ENCODE results near the gene PCIF1. TPM values are rescaled to one million over a fixed set of nuclear protein-coding genes. Genes with fewer than 3 reads are reported as not detected.

PCIF1 gene
- total and polyA plus RNA-seq, 9 of the 15 experiments (the other 6 are each of a cell fraction or from before 2014, with no cell fraction given) = 5.8 to 29.4 (median 11.3) TPM

DNA sequence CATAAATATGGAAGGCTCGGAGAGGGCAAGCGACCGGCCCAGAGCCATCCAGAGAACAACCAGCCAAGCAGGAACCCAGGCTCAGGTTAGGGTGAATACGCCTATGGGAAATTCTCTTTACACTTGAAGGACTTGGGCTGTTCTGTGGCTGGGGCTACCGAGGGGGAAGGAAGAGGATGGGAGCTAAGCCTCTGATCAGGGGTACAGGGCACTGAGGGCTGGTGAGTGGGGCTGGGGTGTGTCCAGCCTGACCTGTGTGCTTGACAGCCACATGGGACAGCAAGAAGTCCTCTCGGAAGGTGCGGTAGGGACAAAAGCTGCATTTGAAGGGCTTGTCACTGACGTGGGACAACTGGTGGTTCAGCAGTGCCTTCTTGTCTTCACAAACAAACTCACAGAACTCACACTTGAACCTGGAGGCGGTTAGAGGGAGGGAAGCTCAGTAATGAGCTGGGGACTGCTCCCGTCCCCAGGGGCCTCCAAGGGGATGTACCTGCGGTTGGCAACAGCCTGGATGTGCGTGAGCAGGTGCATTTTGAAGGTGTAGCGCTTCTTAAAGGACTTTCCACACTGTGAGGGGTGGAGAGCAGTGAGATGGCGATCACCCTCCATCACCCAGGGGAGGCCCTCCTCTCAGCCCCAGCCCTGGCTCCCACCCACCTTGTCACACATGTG lies 25.6 kb downstream of the PCIF1 start:
- no peak for FAIRE-seq
- WGBS (ENCODE audit: insufficient coverage, low coverage, missing lambda C conversion rate) = 93% methylated on average over 13 of the region's 14 CpGs
- in situ Hi-C loops (cut with MboI) = loop anchor here (5.0 kb wide), 1 partner anchor 163 kb away; no protein-coding TSS in a partner anchor
- Histone ChIP-seq H3K4me3 (no peak overlapping the region), H3K9me1 (ENCODE audit: control insufficient read depth, insufficient read depth, low read length) (no peaks in the 10 kb centered on the region), H4K20me1 (replicated peaks; ENCODE audit: control insufficient read depth, insufficient read depth, low read length) (peaks cover 6% of the 10 kb centered on the region; the same call in 1 of the 2 replicates), H3K36me3 (ENCODE audit: control insufficient read depth, insufficient read depth, low read length) (peaks cover 75% of the 10 kb centered on the region; the same call in 2 of the 3 replicates), H3K27me3 (ENCODE audit: control insufficient read depth in 2 of 2, insufficient read depth in 2 of 2, low read length in 2 of 2) (no peaks in the 10 kb centered on the region), H2AFZ (ENCODE audit: low read depth, low read length) (no peak overlapping the region), H3K27ac (ENCODE audit: extremely low read depth, low read depth, low read length) (no peak overlapping the region), H3K9ac (ENCODE audit: insufficient read depth in 1 of 2, low read depth in 2 of 2, low read length in 2 of 2) (no peak overlapping the region), H3K9me3 (replicated peaks; ENCODE audit: control insufficient read depth, insufficient read depth, low read depth, low read length) (no peaks in the 10 kb centered on the region), H3K4me2 (ENCODE audit: insufficient read depth, low read length) (no peak overlapping the region), H3K4me1 (replicated peaks in 1 of 2; ENCODE audit: control insufficient read depth in 2 of 2, insufficient read depth in 2 of 2, low read length in 2 of 2) (peaks cover 0 to 13% of the 10 kb centered on the region in 2 experiments; a peak in 2 of 5 replicates), H3K79me2 (ENCODE audit: control insufficient read depth, insufficient read depth, low read length) (no peaks in the 10 kb centered on the region)
- BruUV-seq (replicated peaks) = no TSS peak
- TF ChIP-seq HSF4 (CRISPR knock-in tag; IDR thresholded peaks at IDR 0.05; ENCODE audit: borderline replicate concordance) = no peak
- no peak for TF ChIP-seq EZH2 (IDR thresholded peaks at IDR 0.05; ENCODE audit: borderline replicate concordance, low read depth, low read length)
- no peak for TF ChIP-seq SAFB2 (IDR thresholded peaks at IDR 0.05; ENCODE audit: borderline replicate concordance, low read depth, low read length, severe bottlenecking)
- TF ChIP-seq SMARCC2 (IDR thresholded peaks at IDR 0.05; ENCODE audit: low read depth) = no peak
- TF ChIP-seq ASH1L (IDR thresholded peaks at IDR 0.05; ENCODE audit: borderline replicate concordance, low read depth, partially characterized antibody) = no peak
- no peak for TF ChIP-seq BCOR (IDR thresholded peaks at IDR 0.05)
- TF ChIP-seq SPI1 (IDR thresholded peaks at IDR 0.05; ENCODE audit: borderline replicate concordance, low read depth, low read length) = no peak
- TF ChIP-seq, protein P1, sequence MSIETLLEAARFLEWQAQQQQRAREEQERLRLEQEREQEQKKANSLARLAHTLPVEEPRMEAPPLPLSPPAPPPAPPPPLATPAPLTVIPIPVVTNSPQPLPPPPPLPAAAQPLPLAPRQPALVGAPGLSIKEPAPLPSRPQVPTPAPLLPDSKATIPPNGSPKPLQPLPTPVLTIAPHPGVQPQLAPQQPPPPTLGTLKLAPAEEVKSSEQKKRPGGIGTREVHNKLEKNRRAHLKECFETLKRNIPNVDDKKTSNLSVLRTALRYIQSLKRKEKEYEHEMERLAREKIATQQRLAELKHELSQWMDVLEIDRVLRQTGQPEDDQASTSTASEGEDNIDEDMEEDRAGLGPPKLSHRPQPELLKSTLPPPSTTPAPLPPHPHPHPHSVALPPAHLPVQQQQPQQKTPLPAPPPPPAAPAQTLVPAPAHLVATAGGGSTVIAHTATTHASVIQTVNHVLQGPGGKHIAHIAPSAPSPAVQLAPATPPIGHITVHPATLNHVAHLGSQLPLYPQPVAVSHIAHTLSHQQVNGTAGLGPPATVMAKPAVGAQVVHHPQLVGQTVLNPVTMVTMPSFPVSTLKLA (conservative IDR thresholded peaks at IDR 0.05) = no peak
- TF ChIP-seq, protein P2, sequence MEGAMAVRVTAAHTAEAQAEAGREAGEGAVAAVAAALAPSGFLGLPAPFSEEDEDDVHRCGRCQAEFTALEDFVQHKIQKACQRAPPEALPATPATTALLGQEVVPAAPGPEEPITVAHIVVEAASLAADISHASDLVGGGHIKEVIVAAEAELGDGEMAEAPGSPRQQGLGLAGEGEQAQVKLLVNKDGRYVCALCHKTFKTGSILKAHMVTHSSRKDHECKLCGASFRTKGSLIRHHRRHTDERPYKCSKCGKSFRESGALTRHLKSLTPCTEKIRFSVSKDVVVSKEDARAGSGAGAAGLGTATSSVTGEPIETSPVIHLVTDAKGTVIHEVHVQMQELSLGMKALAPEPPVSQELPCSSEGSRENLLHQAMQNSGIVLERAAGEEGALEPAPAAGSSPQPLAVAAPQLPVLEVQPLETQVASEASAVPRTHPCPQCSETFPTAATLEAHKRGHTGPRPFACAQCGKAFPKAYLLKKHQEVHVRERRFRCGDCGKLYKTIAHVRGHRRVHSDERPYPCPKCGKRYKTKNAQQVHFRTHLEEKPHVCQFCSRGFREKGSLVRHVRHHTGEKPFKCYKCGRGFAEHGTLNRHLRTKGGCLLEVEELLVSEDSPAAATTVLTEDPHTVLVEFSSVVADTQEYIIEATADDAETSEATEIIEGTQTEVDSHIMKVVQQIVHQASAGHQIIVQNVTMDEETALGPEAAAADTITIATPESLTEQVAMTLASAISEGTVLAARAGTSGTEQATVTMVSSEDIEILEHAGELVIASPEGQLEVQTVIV (CRISPR knock-in tag; IDR thresholded peaks at IDR 0.05; ENCODE audit: borderline replicate concordance) = no peak
- no peak for TF ChIP-seq MCM3 (IDR thresholded peaks at IDR 0.05)
- TF ChIP-seq DPF2 (IDR thresholded peaks at IDR 0.05) = no peak
- no peak for TF ChIP-seq SUPT5H (IDR thresholded peaks at IDR 0.05)
- POLR2A ChIA-PET = interaction anchor here (0.8 to 4.3 kb wide), 4 partner anchors 10 to 156 kb away, joined by 3 to 20 read pairs (median 11); no protein-coding TSS in a partner anchor
- intact Hi-C loops (cut with micrococcal nuclease) = loop anchor here (5.0 kb wide), 1 partner anchor 68 kb away; the partner anchor contains the start of genes CTSA and NEURL2
- no peak for DNase-seq (ENCODE audit: extremely low read depth in 1 of 4, low spot score in 3 of 4)
- CTCF ChIA-PET (ENCODE audit: low intra/inter-chr PET ratio) = no interaction called here
- ATAC-seq = no peak

All from K562 (cell line).